Measurements from ENCODE around the gene CECR2.

Gene CECR2

GRCh38 chr22:17470880-17471500 is 101.7 kb downstream of the CECR2 start:
- H3K4me3 ChIP-seq (replicated peaks; ENCODE audit: low read depth, low read length) = no peak overlapping the region
- TF ChIP-seq CTCF (IDR thresholded peaks at IDR 0.05; ENCODE audit: low read depth, low read length, missing control alignments) = no peak
- no peak for DNase-seq (ENCODE audit: extremely low read depth, low read depth)

GRCh38 chr22:17471886-17472535 is 102.8 kb downstream of the CECR2 start:
- H3K4me3 ChIP-seq (replicated peaks; ENCODE audit: low read depth, low read length) = no peak overlapping the region
- DNase-seq (ENCODE audit: extremely low read depth, low read depth) = no peak
- TF ChIP-seq CTCF (IDR thresholded peaks at IDR 0.05; ENCODE audit: low read depth, low read length, missing control alignments) = no peak

GRCh38 chr22:17472932-17473331 is 103.7 kb downstream of the CECR2 start:
- no peak overlapping the region for H3K4me3 ChIP-seq (replicated peaks; ENCODE audit: low read depth, low read length)
- DNase-seq (ENCODE audit: extremely low read depth, low read depth) = no peak
- no peak for TF ChIP-seq CTCF (IDR thresholded peaks at IDR 0.05; ENCODE audit: low read depth, low read length, missing control alignments)

GRCh38 chr22:17475318-17476230 is 106.3 kb downstream of the CECR2 start:
- TF ChIP-seq CTCF (IDR thresholded peaks at IDR 0.05; ENCODE audit: low read depth, low read length, missing control alignments) = no peak
- DNase-seq (ENCODE audit: extremely low read depth, low read depth) = no peak
- H3K4me3 ChIP-seq (replicated peaks; ENCODE audit: low read depth, low read length) = no peak overlapping the region

- no peak for DNase-seq (ENCODE audit: extremely low read depth, low read depth)
- TF ChIP-seq CTCF (IDR thresholded peaks at IDR 0.05; ENCODE audit: low read depth, low read length, missing control alignments) = no peak
- no peak overlapping the region for H3K4me3 ChIP-seq (replicated peaks; ENCODE audit: low read depth, low read length)
Observed at GRCh38 chr22:17476838-17477237, 107.6 kb downstream of the CECR2 start.

GRCh38 chr22:17477391-17477833 is 108.2 kb downstream of the CECR2 start:
- no peak for DNase-seq (ENCODE audit: extremely low read depth, low read depth)
- TF ChIP-seq CTCF (IDR thresholded peaks at IDR 0.05; ENCODE audit: low read depth, low read length, missing control alignments) = no peak
- no peak overlapping the region for H3K4me3 ChIP-seq (replicated peaks; ENCODE audit: low read depth, low read length)

Measured in HFF-Myc (cell line).